Activated CD8-positive, alpha-beta memory T cell treated with anti-CD3 and anti-CD28 coated beads for 48 hours (primary cell): ENCODE results near the gene ARRB2.
"Not testable (repeated sequence)": the region's sequence is repeated elsewhere in the genome, so short reads cannot be mapped to it uniquely, and the experiment has no call there.

ENCODE experiments used
- DNase-seq, 3 experiments: peaks; one replicate each; pipeline ENCODE4 v3.0.0-alpha.2; 2020; ENCODE audit warnings: low read depth in 2 of 3, low spot score in 2 of 3

Gene ARRB2

GRCh38 chr17:4709794-4710692 lies at the start of gene ARRB2:
ARRB2 (plus strand) TSS chr17:4710632; CDS start chr17:4710722, 90 bp downstream.
- DNase-seq = peak; percentile 95 to 99 (median 95)

- DNase-seq = no peak
These were observed 46.7 kb upstream of the ARRB2 start for GRCh38 chr17:4663711-4664110.

DNA sequence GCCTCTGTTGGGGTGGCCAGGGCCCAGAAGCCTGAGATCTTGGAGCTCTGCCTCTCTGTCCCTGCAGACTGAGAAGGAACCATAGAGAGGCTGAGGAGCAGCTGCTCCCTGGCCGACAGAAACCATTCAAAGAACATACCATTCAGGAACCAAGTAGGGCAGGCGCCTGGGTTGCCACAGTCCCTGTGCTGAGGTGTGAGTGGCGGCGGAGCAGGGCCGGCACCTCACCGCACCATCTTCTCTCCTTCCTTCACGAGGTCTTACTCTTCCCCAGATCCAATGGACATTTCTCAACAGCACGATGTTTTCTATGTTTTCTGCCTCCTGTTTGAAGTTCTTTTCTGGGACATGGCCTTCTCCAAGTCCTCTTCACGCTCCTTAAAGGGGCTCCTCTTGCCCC lies 46.2 kb upstream of the ARRB2 start:
- DNase-seq = no peak

DNA sequence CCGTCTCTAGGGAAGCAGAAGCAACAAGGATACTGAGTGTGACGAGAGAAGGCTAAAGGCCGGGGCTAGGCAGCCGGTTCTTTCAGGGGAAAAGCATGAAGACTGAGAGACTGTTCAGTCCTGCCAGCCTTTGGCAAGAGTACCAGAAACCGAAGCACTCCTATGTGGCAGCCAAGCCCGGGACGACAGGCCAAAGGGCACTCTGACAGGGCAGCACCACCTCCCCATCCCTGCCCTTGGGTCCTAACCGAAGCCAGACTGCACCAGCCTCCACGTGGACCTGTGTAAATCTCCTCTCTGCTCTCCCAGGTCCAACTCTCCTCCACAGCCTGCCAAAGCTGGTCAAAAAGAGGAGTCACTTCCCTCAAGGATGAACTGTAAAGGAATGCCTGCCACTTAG lies 45.4 kb upstream of the ARRB2 start:
- DNase-seq = no peak

DNA sequence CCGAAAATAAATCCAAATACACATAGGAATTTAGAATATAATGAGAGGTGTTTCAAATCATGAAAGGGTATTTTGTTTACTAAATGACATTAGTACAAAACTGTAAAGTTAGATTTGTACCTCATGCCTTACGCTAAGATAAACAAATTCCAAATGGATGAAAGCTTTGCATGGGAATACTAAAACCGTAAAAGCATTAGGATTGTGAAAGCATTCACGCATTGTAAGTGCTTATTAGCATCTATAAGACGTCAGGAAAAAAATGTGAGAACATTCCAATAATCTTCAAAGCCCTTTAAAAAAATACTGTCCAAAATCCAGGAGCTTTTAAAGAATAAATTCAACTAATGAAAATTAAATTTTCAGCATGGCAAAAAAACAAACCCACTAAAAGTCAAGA lies 44.1 kb upstream of the ARRB2 start:
- no peak for DNase-seq

DNA sequence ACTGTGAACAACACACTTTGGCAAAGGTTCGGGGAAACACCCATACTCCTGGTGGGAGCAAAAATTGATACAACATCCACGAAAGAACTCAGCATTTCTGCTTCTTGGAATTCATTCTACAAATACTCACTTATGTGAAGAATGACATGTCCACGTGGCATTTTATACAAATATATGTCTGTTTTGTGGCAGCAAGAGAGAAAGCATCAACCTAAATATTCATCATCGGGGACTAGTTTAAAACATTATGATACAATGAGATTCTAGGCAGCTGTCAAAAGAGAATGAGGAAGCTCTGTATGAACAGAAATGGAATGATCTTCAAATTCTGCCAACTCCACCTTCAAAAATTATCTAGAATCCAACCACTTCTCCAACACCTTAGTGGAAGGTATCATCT lies 43.3 kb upstream of the ARRB2 start:
- DNase-seq = no peak

DNA sequence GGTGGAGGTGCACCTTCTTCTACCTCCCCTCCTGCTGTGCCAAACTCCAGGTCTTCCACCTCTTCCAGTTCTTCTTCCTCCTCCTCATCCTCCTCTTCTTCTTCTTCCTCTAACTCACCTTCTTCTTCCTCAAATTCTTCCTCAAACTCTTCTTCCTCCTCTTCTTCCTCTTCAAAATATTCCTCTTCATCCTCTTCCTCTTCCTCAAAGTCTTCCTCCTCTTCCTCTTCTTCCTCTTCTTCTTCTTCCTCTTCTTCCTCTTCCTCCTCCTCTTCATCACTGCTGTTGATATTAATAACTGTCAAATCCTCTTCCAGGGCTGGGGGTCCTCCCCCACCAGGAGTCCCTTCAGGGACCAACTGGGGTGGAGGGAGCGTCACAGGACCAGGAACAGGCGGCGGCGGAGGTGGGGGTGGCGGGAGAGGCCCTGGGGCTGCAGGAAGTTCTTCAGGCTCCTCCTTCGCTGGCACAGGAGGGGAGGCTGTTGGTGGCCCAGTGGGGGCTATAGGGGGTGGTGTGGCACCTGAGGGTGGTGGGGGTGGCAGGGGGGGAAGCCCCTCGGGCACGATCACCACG lies 38.3 kb upstream of the ARRB2 start:
- DNase-seq = no peak

DNA sequence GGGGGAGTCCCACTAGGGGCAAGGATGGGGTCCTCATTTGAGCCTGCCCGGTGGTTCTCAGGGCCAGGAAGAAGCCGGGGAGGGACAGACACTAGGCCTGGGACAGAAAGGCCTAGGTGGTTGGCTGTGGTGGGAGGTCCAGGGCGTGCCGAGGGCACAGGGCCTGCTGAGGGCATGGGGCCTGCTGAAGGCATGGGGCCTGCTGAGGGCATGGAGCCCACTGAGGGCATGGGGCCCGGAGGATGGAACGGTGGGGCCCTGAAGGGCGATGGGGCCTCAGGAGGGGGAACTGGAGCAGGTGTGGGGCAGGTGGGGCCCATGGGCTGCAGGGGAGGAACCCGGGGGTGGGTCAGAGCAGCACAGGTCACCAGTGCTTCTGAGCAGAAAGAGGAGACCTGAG lies 37.7 kb upstream of the ARRB2 start:
- DNase-seq = no peak

- DNase-seq = no peak
These were observed 37.3 kb upstream of the ARRB2 start for GRCh38 chr17:4673169-4673568.

GRCh38 chr17:4673986-4674684 lies 36.3 kb upstream of the ARRB2 start:
- no peak for DNase-seq

DNA sequence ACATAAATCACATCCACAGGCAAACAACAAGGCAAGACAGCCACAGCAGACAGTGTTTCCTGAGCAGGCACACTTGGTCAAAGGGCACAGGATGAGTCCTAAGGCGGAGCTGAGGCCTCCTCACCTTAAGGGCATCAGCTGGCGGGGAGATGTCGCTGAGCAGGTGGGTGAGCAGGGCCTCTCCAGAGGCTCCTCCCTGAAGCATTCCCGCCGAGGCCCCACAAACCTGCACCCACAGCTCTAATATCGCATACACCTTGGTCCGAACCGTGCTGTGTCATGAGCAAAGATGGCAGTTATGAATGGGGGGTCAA lies 35.8 kb upstream of the ARRB2 start:
- no peak for DNase-seq

DNA sequence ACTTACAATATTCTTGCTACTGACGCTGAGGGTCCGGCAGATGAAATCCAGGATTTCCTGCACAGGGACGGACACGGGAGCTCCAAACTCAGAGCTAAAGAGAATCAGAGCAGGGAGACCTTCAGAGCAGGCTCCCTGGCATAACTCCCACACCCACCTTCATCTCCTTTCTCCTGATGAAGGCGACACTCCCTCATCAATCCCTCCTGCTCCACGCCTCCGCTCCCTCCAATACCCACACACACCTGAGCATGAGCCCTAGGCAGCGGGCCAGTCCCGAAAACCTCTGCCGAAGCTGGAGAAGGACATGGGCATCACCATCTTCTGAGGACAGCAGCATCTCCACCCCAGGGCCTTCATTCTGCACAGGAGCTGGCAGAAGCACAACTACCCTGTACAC lies 34.6 kb upstream of the ARRB2 start:
- DNase-seq = no peak

DNA sequence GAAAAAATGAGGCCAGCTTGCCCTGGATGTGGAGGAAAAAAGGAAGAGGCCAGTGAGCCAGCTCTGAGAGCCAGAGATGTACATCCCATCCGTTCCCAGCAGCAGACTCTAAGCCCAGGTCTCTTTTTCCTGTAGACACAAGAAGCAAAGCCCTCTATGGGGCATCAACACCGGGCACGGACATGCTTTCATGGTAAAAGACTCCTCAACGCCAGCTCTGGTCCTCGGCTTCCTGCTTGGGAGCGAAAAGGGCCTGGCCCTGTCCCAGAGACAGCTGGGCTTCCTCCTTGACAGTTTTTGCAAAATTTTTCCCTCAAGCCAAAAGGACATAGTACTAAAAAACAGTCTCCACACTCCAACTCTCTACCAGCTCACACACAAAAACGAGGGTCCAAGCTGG lies 33.6 kb upstream of the ARRB2 start:
- DNase-seq = no peak

DNA sequence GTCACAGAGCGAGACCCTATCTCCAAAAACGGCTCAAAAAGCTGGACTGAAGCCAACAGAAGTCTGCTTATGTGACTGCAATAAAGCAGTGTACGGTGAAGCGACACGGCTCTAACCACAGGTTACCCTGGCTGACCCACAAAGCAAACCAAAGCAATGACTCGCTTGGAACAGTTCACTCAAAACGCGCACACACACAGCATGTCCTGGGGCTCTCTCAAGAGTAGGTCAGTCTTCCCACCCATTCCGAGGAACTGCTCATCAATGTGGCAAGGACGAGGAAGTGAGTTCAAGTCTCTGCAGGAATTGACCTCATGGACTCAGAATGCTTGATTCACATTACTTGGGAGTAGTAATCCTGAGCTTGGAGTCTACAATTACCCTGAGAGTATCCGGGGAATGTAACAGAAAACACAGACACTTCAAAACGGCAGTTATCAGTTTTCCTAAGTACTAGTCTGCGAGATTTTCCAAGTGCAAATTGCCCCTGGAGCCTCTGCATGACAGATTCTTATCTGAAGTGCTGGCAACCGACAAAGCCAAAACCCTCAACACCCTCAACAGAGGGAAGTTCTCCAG lies 31.9 kb upstream of the ARRB2 start:
- DNase-seq = peak in 1 of 3 experiments; percentile 25

DNA sequence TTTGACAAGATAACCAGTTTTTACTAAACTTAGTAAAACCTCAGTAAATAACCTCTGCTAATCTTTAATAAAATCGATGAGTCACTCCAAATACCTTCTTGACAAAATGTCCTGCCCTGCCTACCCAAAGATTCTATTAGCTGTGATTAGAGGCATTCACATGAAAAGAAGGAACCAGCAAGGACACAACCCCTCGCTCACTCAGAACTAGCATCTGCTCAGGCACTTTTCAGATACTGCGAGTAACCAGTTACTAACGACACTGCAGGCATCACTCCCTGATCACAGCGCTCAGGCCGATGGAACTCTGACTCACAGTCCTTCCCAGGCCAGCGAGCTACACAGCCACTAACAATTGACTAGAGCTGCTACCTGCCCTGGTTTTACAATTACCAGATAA lies 30.8 kb upstream of the ARRB2 start:
- no peak for DNase-seq

- not testable (repeated sequence) for DNase-seq
These were observed 26.7 kb upstream of the ARRB2 start for GRCh38 chr17:4683739-4684138.

GRCh38 chr17:4689872-4690271 lies 20.6 kb upstream of the ARRB2 start:
- not testable (repeated sequence) for DNase-seq

DNA sequence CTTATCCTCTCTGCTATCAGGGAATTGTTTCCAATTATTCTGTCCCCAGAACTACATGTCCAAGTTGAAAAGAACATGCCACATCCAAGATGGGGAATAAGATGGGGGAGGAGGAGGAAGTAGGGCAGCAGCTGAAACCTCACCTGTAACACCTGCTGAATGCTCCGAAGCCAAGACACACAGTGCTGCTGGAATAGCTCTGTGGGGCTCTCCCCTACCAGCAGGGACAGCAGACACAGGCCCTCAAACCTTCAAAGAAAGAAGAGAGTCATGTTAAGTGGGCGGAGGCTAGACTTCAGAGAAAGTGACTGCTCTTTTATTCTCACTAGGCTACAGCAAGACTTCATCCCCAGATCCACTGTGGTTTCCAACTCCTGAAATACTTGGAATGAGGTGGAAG lies 19.7 kb upstream of the ARRB2 start:
- DNase-seq = no peak

DNA sequence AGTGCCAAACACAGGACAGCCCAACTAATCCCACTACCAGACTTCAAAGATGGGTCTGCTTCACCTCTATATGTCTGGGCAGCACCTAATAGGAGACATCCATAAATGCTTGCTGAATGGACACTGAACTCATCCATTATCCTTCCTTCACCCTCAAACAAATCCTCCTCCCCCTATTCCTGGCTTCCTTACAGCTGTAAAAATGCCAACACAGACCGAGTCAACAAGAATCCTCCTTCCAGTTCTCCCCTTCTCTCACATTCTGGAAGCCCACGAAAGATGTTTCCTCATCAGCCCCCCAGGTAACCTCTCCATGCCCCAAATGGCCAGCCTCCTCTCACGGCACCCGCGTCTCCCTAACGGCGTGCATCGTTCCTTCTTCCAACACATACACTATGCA lies 18.7 kb upstream of the ARRB2 start:
- DNase-seq = no peak

DNA sequence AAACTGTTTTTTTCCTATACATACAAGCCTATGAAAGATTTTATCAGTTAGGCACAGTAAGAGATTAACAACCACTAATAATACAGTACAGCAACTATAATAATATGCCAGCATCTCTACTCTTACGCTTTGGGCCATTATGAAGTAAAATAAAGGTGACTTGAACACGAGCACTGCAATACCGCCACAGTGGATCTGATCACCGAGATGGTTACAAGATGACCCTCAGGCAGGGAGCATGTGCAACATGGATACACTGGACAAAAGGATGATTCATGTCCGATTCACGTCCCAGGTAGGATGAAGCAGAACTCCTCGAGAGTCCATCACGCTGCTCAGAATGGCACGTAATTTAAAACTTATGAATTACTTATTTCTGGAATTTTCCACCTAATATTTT lies 17.0 kb upstream of the ARRB2 start:
- DNase-seq = no peak

DNA sequence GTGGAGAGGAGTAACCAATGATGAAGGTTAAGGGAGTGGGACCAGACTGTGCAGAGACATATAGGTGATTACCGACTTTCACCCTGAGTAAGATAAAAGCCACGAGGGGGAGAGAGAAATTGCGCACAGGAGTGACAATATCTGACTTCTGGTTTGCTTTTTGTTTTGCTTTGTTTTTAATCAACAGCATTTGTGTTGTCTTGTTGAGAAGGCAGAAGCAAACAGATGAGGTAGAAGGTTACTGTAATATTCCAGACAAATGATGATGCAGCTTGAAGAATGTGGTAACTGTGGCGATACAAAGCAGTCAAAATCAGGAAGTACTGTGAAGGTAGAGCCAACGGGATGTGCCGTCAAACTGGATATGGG lies 14.0 kb upstream of the ARRB2 start:
- DNase-seq = no peak
